ENCODE data around the gene GPR141. TPM values are rescaled to one million over a fixed set of nuclear protein-coding genes. Genes with fewer than 3 reads are reported as not detected.

The GPR141 gene
- total RNA-seq, 2 experiments from 2014 or later, result not detected

- no peaks in the 10 kb centered on the region for H3K79me2 ChIP-seq (ENCODE audit: insufficient read depth, low read depth, low read length)
- TF ChIP-seq CTCF (conservative IDR thresholded peaks at IDR 0.05; ENCODE audit: low read length) (no peak), EZH2phosphoT487 (IDR thresholded peaks at IDR 0.05; ENCODE audit: borderline replicate concordance, low read depth, low read length) (no peak)
- no peaks in the 10 kb centered on the region for H3K9me3 ChIP-seq (ENCODE audit: low read length)
- H3K4me1 ChIP-seq (ENCODE audit: insufficient read depth, low read length, poor library complexity, severe bottlenecking), result no peaks in the 10 kb centered on the region
- H3K27ac ChIP-seq (ENCODE audit: low read depth, low read length, poor library complexity, severe bottlenecking), result no peak overlapping the region
- H4K20me1 ChIP-seq (ENCODE audit: insufficient read depth, low read length), result no peaks in the 10 kb centered on the region
- H3K4me3 ChIP-seq (ENCODE audit: low read depth, low read length, poor library complexity, severe bottlenecking), result no peak overlapping the region
- BruUV-seq (replicated peaks), result no TSS peak
- no peaks in the 10 kb centered on the region for H3K36me3 ChIP-seq (ENCODE audit: insufficient read depth, low read length)
- H2AFZ ChIP-seq (ENCODE audit: low read length), result no peak overlapping the region
- POLR2A ChIA-PET, result interaction anchor here (0.9 to 1.7 kb wide), 2 partner anchors 10 to 13 kb away, joined by 3 to 4 read pairs; no protein-coding TSS in a partner anchor
- no peak for DNase-seq (ENCODE audit: low spot score)
- no peaks in the 10 kb centered on the region for H3K9me2 ChIP-seq (ENCODE audit: insufficient read depth, low read length)
- CTCF ChIA-PET (ENCODE audit: unreplicated experiment), result no interaction called here
- no peak overlapping the region for H3K4me2 ChIP-seq (ENCODE audit: low read length)
- intact Hi-C loops (cut with micrococcal nuclease; ENCODE audit: unreplicated experiment), result no loop called here
Observed at GRCh38 chr7:37718585-37718984, 35.0 kb downstream of the GPR141 start.

GRCh38 chr7:37719077-37719476 lies 35.5 kb downstream of the GPR141 start:
- Histone ChIP-seq H3K36me3 (ENCODE audit: insufficient read depth, low read length) (no peaks in the 10 kb centered on the region), H2AFZ (ENCODE audit: low read length) (no peak overlapping the region), H4K20me1 (ENCODE audit: insufficient read depth, low read length) (no peaks in the 10 kb centered on the region), H3K4me2 (ENCODE audit: low read length) (no peak overlapping the region), H3K4me3 (ENCODE audit: low read depth, low read length, poor library complexity, severe bottlenecking) (no peak overlapping the region), H3K79me2 (ENCODE audit: insufficient read depth, low read depth, low read length) (no peaks in the 10 kb centered on the region), H3K27ac (ENCODE audit: low read depth, low read length, poor library complexity, severe bottlenecking) (no peak overlapping the region), H3K9me2 (ENCODE audit: insufficient read depth, low read length) (no peaks in the 10 kb centered on the region), H3K9me3 (ENCODE audit: low read length) (no peaks in the 10 kb centered on the region), H3K4me1 (ENCODE audit: insufficient read depth, low read length, poor library complexity, severe bottlenecking) (no peaks in the 10 kb centered on the region)
- POLR2A ChIA-PET, result interaction anchor here (1.7 kb wide), 1 partner anchor 10 kb away, joined by 4 read pairs; no protein-coding TSS in a partner anchor
- no peak for DNase-seq (ENCODE audit: low spot score)
- CTCF ChIA-PET (ENCODE audit: unreplicated experiment), result no interaction called here
- BruUV-seq (replicated peaks), result no TSS peak
- TF ChIP-seq CTCF (conservative IDR thresholded peaks at IDR 0.05; ENCODE audit: low read length) (no peak), EZH2phosphoT487 (IDR thresholded peaks at IDR 0.05; ENCODE audit: borderline replicate concordance, low read depth, low read length) (no peak)
- intact Hi-C loops (cut with micrococcal nuclease; ENCODE audit: unreplicated experiment), result no loop called here

GRCh38 chr7:37724732-37725131 lies 41.2 kb downstream of the GPR141 start:
- H3K27ac ChIP-seq (ENCODE audit: low read depth, low read length, poor library complexity, severe bottlenecking), result no peak overlapping the region
- H3K9me2 ChIP-seq (ENCODE audit: insufficient read depth, low read length), result no peaks in the 10 kb centered on the region
- H4K20me1 ChIP-seq (ENCODE audit: insufficient read depth, low read length), result no peaks in the 10 kb centered on the region
- no peak overlapping the region for H3K4me3 ChIP-seq (ENCODE audit: low read depth, low read length, poor library complexity, severe bottlenecking)
- TF ChIP-seq CTCF (conservative IDR thresholded peaks at IDR 0.05; ENCODE audit: low read length) (no peak), EZH2phosphoT487 (IDR thresholded peaks at IDR 0.05; ENCODE audit: borderline replicate concordance, low read depth, low read length) (no peak)
- no peak overlapping the region for H2AFZ ChIP-seq (ENCODE audit: low read length)
- H3K4me2 ChIP-seq (ENCODE audit: low read length), result no peak overlapping the region
- DNase-seq (ENCODE audit: low spot score), result no peak
- intact Hi-C loops (cut with micrococcal nuclease; ENCODE audit: unreplicated experiment), result no loop called here
- no peaks in the 10 kb centered on the region for H3K4me1 ChIP-seq (ENCODE audit: insufficient read depth, low read length, poor library complexity, severe bottlenecking)
- no peaks in the 10 kb centered on the region for H3K36me3 ChIP-seq (ENCODE audit: insufficient read depth, low read length)
- no peaks in the 10 kb centered on the region for H3K79me2 ChIP-seq (ENCODE audit: insufficient read depth, low read depth, low read length)
- no TSS peak for BruUV-seq (replicated peaks)
- POLR2A ChIA-PET, result interaction anchor here (0.7 kb wide), 1 partner anchor 17 kb away, joined by 12 read pairs; no protein-coding TSS in a partner anchor
- CTCF ChIA-PET (ENCODE audit: unreplicated experiment), result no interaction called here
- no peaks in the 10 kb centered on the region for H3K9me3 ChIP-seq (ENCODE audit: low read length)
